ENCODE results near the gene ATXN1.
A peak's percentile ranks its signal among the peaks of the same experiment; 100 is the strongest.
"Not testable (repeated sequence)": the region's sequence is repeated elsewhere in the genome, so short reads cannot be mapped to it uniquely, and the experiment has no call there.

ATXN1 gene

GRCh38 chr6:16760516-16761470 lies at the start of gene ATXN1:
Gene ATXN1, minus strand, starts transcription at chr6:16761460.
- DNase-seq = peak in 42 of 56 donors; percentile 27 to 86 (median 68)

GRCh38 chr6:16810411-16810810 lies 49.2 kb upstream of the ATXN1 start:
- no peak for DNase-seq

- DNase-seq = no peak
Measured at GRCh38 chr6:16809753-16810358, 48.6 kb upstream of the ATXN1 start.

GRCh38 chr6:16807956-16808355 lies 46.7 kb upstream of the ATXN1 start:
- DNase-seq = no peak

GRCh38 chr6:16806363-16806762 lies 45.1 kb upstream of the ATXN1 start:
- DNase-seq = no peak

GRCh38 chr6:16805243-16805950 lies 44.1 kb upstream of the ATXN1 start:
- peak in 4 of 56 donors; percentile 3 to 18 (median 9) for DNase-seq

GRCh38 chr6:16804546-16805242 lies 43.4 kb upstream of the ATXN1 start:
- peak in 1 of 56 donors; percentile 2 for DNase-seq

- DNase-seq = peak in 54 of 56 donors; percentile 23 to 94 (median 74)
Measured at GRCh38 chr6:16803294-16804200, 42.3 kb upstream of the ATXN1 start.

- DNase-seq = peak in 2 of 56 donors; percentile 2 to 4
Measured at GRCh38 chr6:16802071-16802470, 40.8 kb upstream of the ATXN1 start.

- DNase-seq = no peak
Measured at GRCh38 chr6:16800942-16801341, 39.7 kb upstream of the ATXN1 start.

- no peak for DNase-seq
Measured at GRCh38 chr6:16800341-16800740, 39.1 kb upstream of the ATXN1 start.

- DNase-seq = no peak
Measured at GRCh38 chr6:16799279-16800193, 38.3 kb upstream of the ATXN1 start.

- DNase-seq = no peak
Measured at GRCh38 chr6:16793828-16794412, 32.7 kb upstream of the ATXN1 start.

GRCh38 chr6:16789329-16790038 lies 28.2 kb upstream of the ATXN1 start:
- no peak for DNase-seq

- no peak for DNase-seq
Measured at GRCh38 chr6:16787128-16787682, 25.9 kb upstream of the ATXN1 start.

- no peak for DNase-seq
Measured at GRCh38 chr6:16785496-16785895, 24.2 kb upstream of the ATXN1 start.

GRCh38 chr6:16784957-16785356 lies 23.7 kb upstream of the ATXN1 start:
- DNase-seq = not testable (repeated sequence)

Data from nucleus accumbens (tissue), 56 donors.